HL-60 (cell line): ENCODE data around the gene DPP4.

ENCODE experiments used
- CTCF ChIP-seq: IDR thresholded peaks from one replicate; pipeline ENCODE4 v1.5.1; 2011; ENCODE audit warnings: low read length, control low read depth, inconsistent platforms; ENCODE audit not compliant: insufficient read depth
- GABPA ChIP-seq: IDR thresholded peaks from 2 replicates; pipeline ENCODE4 v1.6.1; 2012; ENCODE audit warnings: low read depth
- POLR2AphosphoS5 ChIP-seq: IDR thresholded peaks from 2 replicates; pipeline ENCODE4 v1.6.1; 2012; ENCODE audit warnings: low read depth
- REST ChIP-seq: IDR thresholded peaks from 2 replicates; pipeline ENCODE4 v1.6.1; 2012; ENCODE audit warnings: low read depth; ENCODE audit not compliant: insufficient replicate concordance

- TF ChIP-seq POLR2AphosphoS5 (no peak), CTCF (no peak), REST (no peak), GABPA (no peak)
Observed at GRCh38 chr2:162075689-162076132, 1.7 kb upstream of the DPP4 start.
